Thymus (tissue), 14 donors: Measurements from ENCODE around the gene SYNJ1. TPM values are rescaled to one million over a fixed set of nuclear protein-coding genes. Genes with fewer than 3 reads are reported as not detected.
"Not testable (repeated sequence)": the region's sequence is repeated elsewhere in the genome, so short reads cannot be mapped to it uniquely, and the experiment has no call there.

ENCODE experiments used
- DNase-seq, 9 donors: peaks; one replicate each; pipeline ENCODE4 v3.0.0-alpha.2; 2013; ENCODE audit warnings: low spot score in 9 of 9, low read depth in 6 of 9, missing footprints in 1 of 9
- H3K27ac ChIP-seq, 2 donors: one replicate each; pipeline ENCODE4 v1.5.1; 2013; ENCODE audit warnings: control low read depth in 1 of 2, low read depth in 1 of 2, low read length in 1 of 2, mild to moderate bottlenecking in 1 of 2, moderate library complexity in 1 of 2
- H3K27me3 ChIP-seq, 2 donors: one replicate each; pipeline ENCODE4 v1.5.1; 2013; ENCODE audit warnings: low read length in 1 of 2; ENCODE audit not compliant: control insufficient read depth in 2 of 2, insufficient read depth in 1 of 2
- H3K36me3 ChIP-seq, 2 donors: one replicate each; pipeline ENCODE4 v1.5.1; 2013; ENCODE audit warnings: low read length in 1 of 2, mild to moderate bottlenecking in 1 of 2, moderate library complexity in 1 of 2; ENCODE audit not compliant: control insufficient read depth in 2 of 2, insufficient read depth in 2 of 2
- H3K4me1 ChIP-seq, 2 donors: one replicate each; pipeline ENCODE4 v1.5.1; 2013; ENCODE audit warnings: low read length in 2 of 2; ENCODE audit not compliant: control insufficient read depth in 2 of 2, insufficient read depth in 2 of 2
- H3K4me3 ChIP-seq, 2 donors: one replicate each; pipeline ENCODE4 v1.5.1; 2013; ENCODE audit warnings: low read length in 2 of 2, control low read depth in 1 of 2, mild to moderate bottlenecking in 1 of 2
- H3K9me3 ChIP-seq, 2 donors: one replicate each; pipeline ENCODE4 v1.5.1; 2013; ENCODE audit warnings: low read length in 1 of 2, mild to moderate bottlenecking in 1 of 2; ENCODE audit not compliant: control insufficient read depth in 2 of 2, insufficient read depth in 1 of 2
- WGBS: extraction: QIAGEN DNeasy Blood & Tissue Kit; methylation state at CpG from one replicate; pipeline ENCODE4 v1.1.7; 2013; 5-methylcytosine and 5-hydroxymethylcytosine counted together
- long read RNA-seq, 10 donors: transcript quantifications; one replicate each; lab custom pipeline, GENCODE V29; 2026
- polyA plus RNA-seq: library from polyadenylated mRNA; stranded (reverse); fragments of 200-250 nt; gene quantifications from one replicate; pipeline ENCODE4 v1.2.3, GENCODE V29; 2013
- total RNA-seq: library from RNA; stranded (reverse); fragments of 120-200 nt; gene quantifications from one replicate; pipeline ENCODE4 v1.2.4, GENCODE V29; 2013
- donor health status: healthy.

The SYNJ1 gene
- total RNA-seq (4.1 TPM), polyA plus RNA-seq (15.0 TPM)
- long read RNA-seq, donor 1, full-length matches to known transcripts = 1 of 1 reads
- long read RNA-seq, donor 1, partial matches to known transcripts = 0 of 1 reads
- long read RNA-seq, donor 1, other reads (novel, unspliced or antisense) = 0 of 1 reads
- long read RNA-seq, donor 2 = 0 reads
- long read RNA-seq, donor 3 = 0 reads
- long read RNA-seq, donor 4 = 0 reads
- long read RNA-seq, donor 5 = 0 reads
- long read RNA-seq, donor 6 = 0 reads
- long read RNA-seq, donor 7 = 0 reads
- long read RNA-seq, donor 8 = 0 reads
- long read RNA-seq, donor 9, full-length matches to known transcripts = 1 of 1 reads
- long read RNA-seq, donor 9, partial matches to known transcripts = 0 of 1 reads
- long read RNA-seq, donor 9, other reads (novel, unspliced or antisense) = 0 of 1 reads
- long read RNA-seq, donor 10 = 0 reads

DNA sequence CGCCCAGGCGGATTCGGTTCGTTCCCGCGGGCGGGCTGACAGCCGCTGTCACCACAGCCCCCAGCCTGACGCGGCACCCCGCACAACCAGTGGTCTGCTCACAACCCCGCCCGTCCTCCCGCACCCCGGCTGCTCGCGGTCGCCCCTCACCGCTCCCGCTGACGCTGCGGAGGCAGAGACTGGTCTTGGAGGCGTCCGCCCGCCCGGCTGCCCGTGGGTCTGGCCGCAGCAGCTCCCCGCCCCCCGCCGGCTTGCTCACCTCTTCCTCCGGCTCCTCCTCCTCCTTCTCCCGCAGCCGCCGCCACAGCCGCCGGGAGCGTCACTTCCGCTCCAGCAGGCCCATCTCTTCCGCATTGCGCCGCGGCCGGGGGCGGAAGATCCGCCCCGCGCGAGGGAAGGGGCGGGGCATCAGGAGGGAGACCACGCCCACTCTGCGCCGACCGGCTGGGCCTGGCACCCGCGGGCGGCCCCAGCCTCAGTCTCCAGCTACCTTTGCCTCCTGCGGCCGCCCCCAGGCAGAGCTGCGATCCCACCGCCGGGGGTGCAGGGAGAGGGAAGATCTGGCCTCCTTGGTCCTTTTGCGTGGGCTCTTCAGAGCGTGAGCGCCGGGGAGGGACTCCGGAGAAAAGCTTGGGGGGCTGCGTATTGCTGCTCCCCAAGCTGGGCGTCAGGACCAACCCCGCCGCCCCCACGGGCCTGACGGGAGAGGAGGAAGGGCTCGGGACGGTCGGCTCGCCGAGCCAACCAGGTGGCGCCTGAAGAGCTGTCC, at the start of gene SYNJ1:
Gene SYNJ1 (minus strand): TSS at position 327 of the 769 bp plus-strand sequence. CDS start 1,118 bp downstream, outside the sequence.
- Histone ChIP-seq H3K4me1 (peaks cover 6 to 8% of the 10 kb centered on the region in 2 donors), H3K4me3 (peak within 1 kb of the TSS; percentile 91 to 94), H3K27ac (peak within 1 kb of the TSS; percentile 92 to 96), H3K9me3 (peaks cover 0 to 3% of the 10 kb centered on the region in 2 donors), H3K27me3 (no peaks in the 10 kb centered on the region), H3K36me3 (peaks cover 3 to 7% of the 10 kb centered on the region in 2 donors)
- DNase-seq = peak; percentile 71 to 96 (median 90)
- under 1% methylated on average over 79 of the region's 79 CpGs for WGBS

DNA sequence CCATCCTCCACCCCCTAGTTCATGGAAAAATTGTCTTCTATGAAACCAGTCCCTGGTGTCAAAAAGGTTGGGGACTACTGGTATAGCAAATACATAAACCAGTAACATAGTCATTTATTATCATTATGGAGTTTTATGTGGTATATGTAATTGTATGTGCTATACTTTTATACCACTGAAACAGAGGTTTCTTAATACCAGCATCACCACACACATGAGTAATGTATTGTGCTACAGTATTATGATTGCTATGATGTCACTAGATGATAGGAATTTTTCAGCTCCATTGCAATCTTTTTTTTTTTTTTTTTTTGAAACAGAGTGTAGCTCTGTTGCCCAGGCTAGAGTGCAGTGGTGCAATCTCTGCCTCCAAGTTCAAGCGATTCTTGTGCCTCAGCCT, 49.5 kb upstream of the SYNJ1 start:
- peaks cover 0 to 3% of the 10 kb centered on the region in 2 donors for H3K36me3 ChIP-seq
- DNase-seq = no peak
- 100% methylated on average over 1 of the region's 1 CpG for WGBS

GRCh38 chr21:32776743-32777142, 48.9 kb upstream of the SYNJ1 start:
- DNase-seq = no peak
- peaks cover 0 to 3% of the 10 kb centered on the region in 2 donors for H3K36me3 ChIP-seq
- peaks cover 0 to 2% of the 10 kb centered on the region in 2 donors for H3K4me1 ChIP-seq
- H3K27me3 ChIP-seq = no peaks in the 10 kb centered on the region
- H3K4me3 ChIP-seq = no peak overlapping the region
- H3K9me3 ChIP-seq = peaks cover 0 to 3% of the 10 kb centered on the region in 2 donors
- no peak overlapping the region for H3K27ac ChIP-seq
- 98% methylated on average over 6 of the region's 6 CpGs for WGBS

More for the DNA sequence above, 49.5 kb upstream of the SYNJ1 start:
- peaks cover 0 to 2% of the 10 kb centered on the region in 2 donors for H3K4me1 ChIP-seq
- H3K27ac ChIP-seq = no peak overlapping the region
- no peaks in the 10 kb centered on the region for H3K9me3 ChIP-seq
- H3K27me3 ChIP-seq = no peaks in the 10 kb centered on the region
- no peak overlapping the region for H3K4me3 ChIP-seq

GRCh38 chr21:32773048-32773344, 45.2 kb upstream of the SYNJ1 start:
- H3K27ac ChIP-seq = not testable (repeated sequence)
- peak overlapping the region in 1 of 2 donors; percentile 83 for H3K4me3 ChIP-seq
- 97% methylated on average over 11 of the region's 11 CpGs for WGBS

DNA sequence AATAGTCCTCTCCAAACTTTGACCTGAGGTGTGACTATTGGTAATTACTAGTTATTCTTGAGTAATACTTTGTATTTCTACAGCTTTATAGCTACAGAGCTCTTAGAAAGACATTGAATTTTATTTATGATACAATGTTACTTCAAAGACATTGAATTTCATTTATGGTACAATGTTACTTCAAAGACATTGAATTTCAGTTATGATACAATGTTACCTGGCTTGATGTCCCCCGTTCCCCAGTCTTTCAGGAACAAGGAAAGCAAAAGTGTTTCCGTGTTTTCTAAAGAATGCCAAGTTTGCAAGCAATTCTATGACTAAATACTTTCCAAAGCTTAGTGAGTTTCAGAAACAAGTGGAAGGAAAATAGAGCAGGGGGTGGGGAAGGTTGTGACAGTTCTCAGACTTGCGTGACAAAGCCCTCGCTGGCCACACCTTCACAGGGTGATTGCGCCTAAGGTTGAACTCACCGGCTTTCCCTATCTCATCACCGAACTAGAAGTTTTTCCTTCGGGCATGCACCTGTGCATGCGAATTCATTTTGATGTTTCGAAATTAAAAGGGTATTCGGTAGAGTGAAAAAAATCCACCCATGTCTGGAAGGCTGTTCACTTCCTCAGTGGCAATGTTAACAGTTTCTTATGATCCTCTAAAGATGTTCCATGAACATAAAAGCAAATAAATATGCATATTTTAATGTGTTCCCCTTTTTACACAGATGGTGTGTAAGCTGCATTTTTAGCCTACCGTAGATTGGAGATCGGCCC, 44.7 kb upstream of the SYNJ1 start:
- peak in 7 of 9 donors; percentile 3 to 66 (median 32) for DNase-seq
- peak overlapping the region; percentile 91 for H3K27ac ChIP-seq
- H3K36me3 ChIP-seq = peaks cover 3 to 12% of the 10 kb centered on the region in 2 donors
- H3K27me3 ChIP-seq = no peaks in the 10 kb centered on the region
- 18% methylated on average over 13 of the region's 13 CpGs for WGBS
- H3K9me3 ChIP-seq = peaks cover 0 to 6% of the 10 kb centered on the region in 2 donors
- peaks cover 0 to 4% of the 10 kb centered on the region in 2 donors for H3K4me1 ChIP-seq
- H3K4me3 ChIP-seq = peak overlapping the region; percentile 83 to 91

More at GRCh38 chr21:32773048-32773344, 45.2 kb upstream of the SYNJ1 start:
- not testable (repeated sequence) for DNase-seq, H3K9me3 ChIP-seq, H3K4me1 ChIP-seq, H3K27me3 ChIP-seq
- peaks cover 3 to 11% of the 10 kb centered on the region in 2 donors for H3K36me3 ChIP-seq

GRCh38 chr21:32770871-32771523, 43.2 kb upstream of the SYNJ1 start:
- no peaks in the 10 kb centered on the region for H3K27me3 ChIP-seq
- peaks cover 0 to 4% of the 10 kb centered on the region in 2 donors for H3K4me1 ChIP-seq
- peak in 4 of 9 donors; percentile 2 to 44 (median 36) for DNase-seq
- H3K36me3 ChIP-seq = peaks cover 0 to 25% of the 10 kb centered on the region in 2 donors
- WGBS = under 1% methylated on average over 56 of the region's 56 CpGs
- H3K9me3 ChIP-seq = peaks cover 0 to 6% of the 10 kb centered on the region in 2 donors
- H3K4me3 ChIP-seq = peak overlapping the region; percentile 83 to 91
- H3K27ac ChIP-seq = peak overlapping the region; percentile 87 to 94

DNA sequence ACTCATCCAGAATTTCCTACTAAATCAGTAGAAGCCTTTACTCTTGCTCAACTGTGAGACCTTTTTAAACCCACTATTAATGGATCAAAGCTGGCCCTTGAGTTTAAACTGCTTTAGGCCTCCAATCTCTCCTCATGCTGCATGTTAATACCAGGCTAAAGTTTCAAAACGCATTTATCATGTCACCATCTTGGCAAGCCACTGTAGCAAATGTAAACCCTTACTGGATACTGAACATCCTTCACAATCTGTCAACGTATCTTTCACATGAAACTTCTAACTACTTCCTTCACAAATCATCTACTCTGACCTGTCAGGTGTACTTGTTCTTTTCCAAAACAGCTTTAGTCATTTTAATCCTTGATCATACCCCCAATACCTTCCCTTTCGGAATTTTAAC, 40.7 kb upstream of the SYNJ1 start:
- Histone ChIP-seq H3K27ac (no peak overlapping the region), H3K27me3 (no peaks in the 10 kb centered on the region), H3K36me3 (peaks cover 0 to 45% of the 10 kb centered on the region in 2 donors), H3K9me3 (peaks cover 0 to 6% of the 10 kb centered on the region in 2 donors), H3K4me3 (no peak overlapping the region), H3K4me1 (peaks cover 0 to 4% of the 10 kb centered on the region in 2 donors)
- peak in 1 of 9 donors; percentile 8 for DNase-seq
- 89% methylated on average over 3 of the region's 3 CpGs for WGBS

DNA sequence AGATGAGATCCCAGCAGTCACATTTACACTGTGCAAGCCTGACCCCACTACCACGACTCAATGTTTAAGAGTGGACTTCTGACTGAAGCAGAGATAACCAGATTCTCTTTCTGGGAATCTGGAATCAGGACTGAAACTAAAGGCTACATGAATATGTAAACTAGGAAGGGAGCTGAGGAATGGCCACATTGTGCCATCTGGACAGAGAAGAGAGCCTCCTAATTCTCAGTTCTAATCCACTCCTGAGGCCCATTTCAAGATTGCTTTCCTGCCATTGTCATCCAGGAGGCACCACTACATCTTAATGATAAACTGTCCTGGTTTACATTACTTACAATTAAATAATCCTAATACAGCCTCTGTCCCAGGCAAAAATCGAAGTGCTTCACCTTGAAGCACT, 37.2 kb upstream of the SYNJ1 start:
- Histone ChIP-seq H3K4me1 (peaks cover 0 to 2% of the 10 kb centered on the region in 2 donors), H3K27ac (no peak overlapping the region), H3K9me3 (no peaks in the 10 kb centered on the region), H3K36me3 (peaks cover 10 to 75% of the 10 kb centered on the region in 2 donors), H3K27me3 (no peaks in the 10 kb centered on the region), H3K4me3 (no peak overlapping the region)
- WGBS = 98% methylated on average over 2 of the region's 2 CpGs
- no peak for DNase-seq
